ENCODE results near the gene YLPM1.

DNA sequence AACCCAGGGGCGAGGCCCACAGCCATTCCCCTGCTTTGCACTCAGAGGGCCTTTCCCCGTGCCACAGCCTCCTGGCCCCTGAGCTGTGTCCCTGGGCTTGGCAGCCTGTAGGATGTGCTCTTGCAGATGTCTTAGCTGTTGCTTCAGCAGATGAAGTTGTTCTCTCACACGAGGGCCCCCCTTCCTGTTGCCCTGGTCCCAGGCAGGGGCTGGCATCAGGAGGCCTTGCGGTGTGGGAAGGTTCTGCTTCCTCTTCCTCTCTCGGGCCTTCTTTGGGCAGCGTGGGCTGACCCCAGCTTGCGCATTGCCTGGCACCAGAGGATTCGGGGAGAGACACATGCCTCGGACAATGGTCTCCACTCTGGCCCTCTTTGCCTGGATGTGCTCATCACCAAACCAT lies 100.2 kb downstream of the YLPM1 start:
- TF ChIP-seq CTCF (IDR thresholded peaks at IDR 0.05), result no peak
- no peak for TF ChIP-seq POLR2AphosphoS5 (IDR thresholded peaks at IDR 0.05)
- TF ChIP-seq POLR2A (IDR thresholded peaks at IDR 0.05), result no peak
